ENCODE measurements around the gene TGM3.

The TGM3 gene

DNA sequence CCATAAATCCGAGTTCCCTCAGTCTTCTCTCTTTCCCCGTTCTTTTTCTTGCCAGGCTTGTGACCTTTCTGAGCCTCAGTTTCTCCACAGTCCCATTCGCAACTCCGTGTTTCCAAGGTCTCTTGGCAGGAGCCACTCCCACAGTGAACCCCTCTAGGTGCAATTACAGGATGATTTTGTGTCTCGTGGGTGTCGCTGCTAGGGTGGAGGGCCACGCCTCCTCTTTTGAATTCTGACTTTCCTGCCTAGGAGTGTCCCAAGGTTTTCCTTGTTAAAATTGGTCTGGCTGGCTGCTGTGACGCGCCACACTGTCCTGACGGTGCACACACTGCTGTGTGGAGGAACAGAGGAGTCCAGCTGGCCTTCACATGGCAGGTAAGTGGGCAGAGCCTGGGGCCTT lies 84.8 kb downstream of the TGM3 start, which contains the start of gene TGM6:
Gene TGM6 (plus strand): TSS at position 301 of the 400 bp plus-strand sequence. CDS start 68 bp downstream, at position 369.
- ATAC-seq (no peak), DNase-seq (no peak)

DNA sequence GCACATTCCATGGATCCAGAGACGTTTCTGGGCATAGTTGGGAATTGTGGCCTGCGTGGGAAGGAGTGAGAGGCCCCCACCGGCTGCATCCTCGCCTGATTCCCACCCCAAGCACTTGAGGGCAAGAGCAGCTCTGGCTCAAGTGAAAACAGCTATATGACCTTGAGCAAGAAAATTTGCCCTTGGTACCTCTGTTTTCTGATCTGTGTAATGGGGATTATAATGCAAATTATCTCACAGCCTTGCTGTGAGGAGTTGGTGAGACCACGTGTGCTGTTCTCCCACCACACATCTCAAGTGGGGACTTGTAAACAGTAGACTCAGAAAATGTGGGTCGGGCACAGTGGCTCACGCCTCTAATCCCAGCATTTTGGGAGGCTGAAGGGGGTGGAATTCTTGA lies 85.5 kb downstream of the TGM3 start:
- ATAC-seq (no peak), DNase-seq (no peak)

- no peak for DNase-seq
- no peak for ATAC-seq
Observed at GRCh38 chr20:2382833-2383232, 87.0 kb downstream of the TGM3 start.

DNA sequence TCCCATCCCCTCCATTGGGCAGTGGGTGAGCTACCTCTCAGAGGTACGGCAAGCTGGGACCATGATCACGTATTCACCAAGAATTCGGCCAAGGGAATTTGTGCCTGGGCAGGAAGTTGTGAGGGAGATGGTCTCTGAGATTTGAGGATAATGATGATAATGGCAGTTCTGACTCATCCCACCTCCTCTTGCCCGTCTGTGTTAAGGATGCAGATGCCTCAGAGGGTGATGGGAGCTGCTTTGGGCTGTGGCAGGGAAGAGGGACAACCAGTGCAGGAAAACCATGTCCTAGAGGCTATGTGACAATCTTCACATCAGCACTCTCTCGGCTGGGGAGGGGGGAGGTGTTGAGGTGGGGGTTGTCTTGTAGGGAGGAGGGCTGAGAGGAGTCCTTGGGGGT lies 89.2 kb downstream of the TGM3 start:
- DNase-seq (no peak), ATAC-seq (no peak)

DNA sequence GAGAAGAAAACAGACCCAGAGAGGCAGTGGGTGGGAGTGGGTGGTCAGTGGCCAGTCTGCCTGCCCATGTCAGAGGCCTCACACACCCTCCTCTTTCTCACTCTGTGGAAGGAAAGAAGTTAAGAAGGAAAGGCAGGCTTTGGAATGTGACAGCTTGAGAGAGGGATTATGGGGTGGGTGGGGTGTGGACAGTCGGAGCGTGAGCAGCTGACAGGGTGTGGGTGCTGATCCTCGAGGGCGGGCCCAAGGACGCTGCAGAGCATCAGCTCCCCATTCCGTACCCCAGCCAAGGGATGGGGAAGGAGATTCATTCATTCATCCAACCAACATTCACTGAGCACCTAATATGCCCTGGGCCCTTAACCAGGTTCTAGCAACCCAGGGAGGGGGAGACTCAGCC lies 89.7 kb downstream of the TGM3 start:
- no peak for DNase-seq
- ATAC-seq: no peak

GRCh38 chr20:2386516-2387179 lies 90.8 kb downstream of the TGM3 start:
- DNase-seq (no peak), ATAC-seq (no peak)

DNA sequence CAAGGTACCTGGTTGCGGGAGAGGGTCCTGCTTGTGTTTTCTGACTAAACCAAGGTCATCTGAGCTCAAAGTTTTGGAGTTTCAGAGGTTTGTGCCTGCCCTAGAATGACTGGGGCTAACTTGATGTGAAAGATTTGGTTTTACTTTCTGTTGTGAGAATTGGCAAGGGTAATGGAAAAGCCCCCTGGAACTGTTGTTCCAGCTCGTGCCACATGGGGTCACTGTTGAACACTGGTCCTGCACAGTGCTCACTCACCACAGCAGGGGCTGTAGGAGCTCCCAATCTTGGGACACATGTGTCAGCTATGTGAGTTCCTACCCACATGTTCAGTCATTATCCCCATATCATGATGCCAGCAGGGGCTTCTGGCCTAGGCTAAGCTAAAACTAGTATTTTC lies 91.4 kb downstream of the TGM3 start:
- peak; percentile 54 for ATAC-seq
- DNase-seq: peak; percentile 65

DNA sequence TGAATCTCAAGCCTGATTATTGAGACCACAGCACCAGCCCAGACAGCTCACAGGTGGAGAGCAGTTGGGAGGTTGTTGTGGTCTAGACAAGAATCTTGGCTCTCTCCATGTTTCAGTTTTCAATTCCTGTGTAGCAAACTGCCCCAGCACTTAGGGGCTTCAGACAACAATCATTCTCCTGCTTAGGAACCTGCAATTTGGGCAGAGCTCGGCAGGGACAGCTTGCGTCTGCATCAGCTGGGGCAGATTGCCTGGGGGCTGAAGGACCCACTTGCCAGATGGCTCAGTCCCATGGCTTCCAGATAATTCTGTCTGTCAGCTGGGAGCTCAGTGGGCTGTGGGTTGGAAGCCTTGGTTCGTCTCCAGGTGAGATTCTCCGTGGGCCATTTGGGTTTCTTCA lies 91.8 kb downstream of the TGM3 start:
- no peak for DNase-seq
- no peak for ATAC-seq
